Naive thymus-derived CD8-positive, alpha-beta T cell (primary cell): ENCODE results near the gene GMEB2. TPM values are rescaled to one million over a fixed set of nuclear protein-coding genes. Genes with fewer than 3 reads are reported as not detected.
"Not testable (repeated sequence)": the region's sequence is repeated elsewhere in the genome, so short reads cannot be mapped to it uniquely, and the experiment has no call there.

Experiments used
- ATAC-seq, 2 donors: fragments of 150-1000 bp; cut with Tn5 transposase in 1 of 2; sonication (Bioruptor Pico), chemical (Tn5 transposase) in 1 of 2; 1 replicate in 1 of 2; 2 replicates in 1 of 2; pipeline ENCODE4 v1.10.0; 2021; ENCODE audit warnings: mild to moderate bottlenecking in 2 of 2, moderate library complexity in 2 of 2
- POLR2A ChIA-PET: fragments of 350-600 bp; sonication (Branson Sonifier 250); formaldehyde crosslinking; loops from one replicate; lab custom pipeline; 2021; ENCODE audit warnings: antibody characterized with exemption; lab: Charles Lee
- DNase-seq, 10 donors: peaks; one replicate each; pipeline versions ENCODE4 v3.0.0 to v3.0.0-alpha.2; 2020 to 2022
- H3K27ac Mint-ChIP-seq, 10 donors: one replicate each; pipeline ENCODE4 v1.8.0; 2020 to 2022; ENCODE audit warnings: mild to moderate bottlenecking in 10 of 10, mixed read lengths in 10 of 10, moderate library complexity in 4 of 10, inconsistent platforms in 1 of 10
- H3K27me3 Mint-ChIP-seq, 5 donors: one replicate each; pipeline ENCODE4 v1.8.0; 2021 to 2022; ENCODE audit warnings: mixed read lengths in 5 of 5
- H3K36me3 Mint-ChIP-seq, 3 donors: one replicate each; pipeline ENCODE4 v1.8.0; 2020 to 2022; ENCODE audit warnings: mixed read lengths in 3 of 3, mild to moderate bottlenecking in 2 of 3, inconsistent platforms in 1 of 3
- H3K4me1 Mint-ChIP-seq, 4 donors: one replicate each; pipeline ENCODE4 v1.8.0; 2021 to 2022; ENCODE audit warnings: mixed read lengths in 4 of 4
- H3K4me3 Mint-ChIP-seq, 10 donors: one replicate each; pipeline ENCODE4 v1.8.0; 2020 to 2022; ENCODE audit warnings: mild to moderate bottlenecking in 10 of 10, mixed read lengths in 10 of 10, moderate library complexity in 6 of 10, inconsistent platforms in 1 of 10
- H3K9me3 Mint-ChIP-seq, 9 donors: one replicate each; pipeline ENCODE4 v1.8.0; 2020 to 2022; ENCODE audit warnings: mixed read lengths in 9 of 9, mild to moderate bottlenecking in 3 of 9, inconsistent platforms in 1 of 9, moderate library complexity in 1 of 9
- polyA plus RNA-seq, 3 donors: library from polyadenylated mRNA; unstranded; fragments of 300-500 nt; fragmentation: Illumina TruSeq; gene quantifications; one replicate each; pipeline ENCODE4 v1.2.3, GENCODE V29; 2021
- total RNA-seq, 8 experiments: library from RNA in 2 of 8; stranded (reverse) in 2 of 8; gene quantifications; one replicate each; pipeline ENCODE4 v1.2.3 and lab custom pipeline; 2021 to 2026

The GMEB2 gene
- total and polyA plus RNA-seq, 5 experiments from 2014 or later = 6.2 to 26.6 (median 16.3) TPM

DNA sequence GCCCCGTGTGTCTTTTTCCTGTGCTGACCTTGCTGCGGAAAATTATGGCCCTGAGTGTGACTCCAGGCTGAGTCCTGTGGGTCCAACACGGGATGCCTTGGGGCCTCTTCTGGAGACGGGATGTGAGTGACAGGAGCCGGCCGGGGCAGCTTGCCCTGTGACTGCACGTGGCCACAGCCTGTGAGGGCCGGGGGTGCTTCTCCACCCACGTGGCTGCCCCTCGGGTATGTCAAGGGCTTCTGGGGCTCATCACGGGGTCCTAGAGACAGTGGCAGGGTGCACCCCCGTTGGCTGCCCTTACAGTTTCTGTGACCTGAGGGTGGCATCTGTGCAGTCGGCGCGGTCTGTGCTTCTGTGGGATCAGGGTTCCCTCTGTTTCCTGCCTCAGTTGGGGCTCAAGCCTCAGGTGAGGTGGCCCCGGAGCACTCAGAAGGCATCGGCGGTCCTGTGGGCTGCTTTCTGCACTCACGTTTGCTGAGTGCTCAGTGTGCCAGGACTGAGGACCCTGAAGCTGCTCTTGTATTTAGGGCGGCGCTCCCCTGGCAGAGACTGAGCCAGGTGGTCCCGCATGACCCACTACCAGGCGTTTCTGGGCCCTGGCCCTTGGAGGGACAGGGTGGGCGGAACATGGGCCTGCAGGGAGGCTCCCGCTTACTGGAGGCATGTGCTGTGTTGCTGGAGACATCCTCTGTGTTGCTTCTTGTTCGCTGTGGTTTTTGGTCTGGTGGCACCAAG, 36.6 kb upstream of the GMEB2 start:
- Mint-ChIP-seq H3K27me3 (no peaks in the 10 kb centered on the region), H3K36me3 (peaks cover 0 to 29% (median 13%) of the 10 kb centered on the region in 3 donors), H3K27ac (no peak overlapping the region), H3K4me1 (peaks cover 8 to 21% (median 13%) of the 10 kb centered on the region in 4 donors), H3K9me3 (no peaks in the 10 kb centered on the region), H3K4me3 (no peak overlapping the region)
- POLR2A ChIA-PET = interaction anchor here (1.0 kb wide), 1 partner anchor 14 kb away, joined by 3 read pairs; no protein-coding TSS in a partner anchor
- DNase-seq = no peak
- ATAC-seq = no peak

GRCh38 chr20:63662813-63663189, 35.9 kb upstream of the GMEB2 start:
- H3K27ac Mint-ChIP-seq = no peak overlapping the region
- H3K36me3 Mint-ChIP-seq = peaks cover 0 to 23% (median 9%) of the 10 kb centered on the region in 3 donors
- no peak for DNase-seq
- peaks cover 9 to 24% (median 19%) of the 10 kb centered on the region in 4 donors for H3K4me1 Mint-ChIP-seq
- POLR2A ChIA-PET = interaction anchor here (0.6 to 1.0 kb wide), 2 partner anchors 14 to 205 kb away, joined by 3 read pairs; no protein-coding TSS in a partner anchor
- ATAC-seq = no peak
- H3K4me3 Mint-ChIP-seq = no peak overlapping the region
- no peaks in the 10 kb centered on the region for H3K27me3 Mint-ChIP-seq
- no peaks in the 10 kb centered on the region for H3K9me3 Mint-ChIP-seq

DNA sequence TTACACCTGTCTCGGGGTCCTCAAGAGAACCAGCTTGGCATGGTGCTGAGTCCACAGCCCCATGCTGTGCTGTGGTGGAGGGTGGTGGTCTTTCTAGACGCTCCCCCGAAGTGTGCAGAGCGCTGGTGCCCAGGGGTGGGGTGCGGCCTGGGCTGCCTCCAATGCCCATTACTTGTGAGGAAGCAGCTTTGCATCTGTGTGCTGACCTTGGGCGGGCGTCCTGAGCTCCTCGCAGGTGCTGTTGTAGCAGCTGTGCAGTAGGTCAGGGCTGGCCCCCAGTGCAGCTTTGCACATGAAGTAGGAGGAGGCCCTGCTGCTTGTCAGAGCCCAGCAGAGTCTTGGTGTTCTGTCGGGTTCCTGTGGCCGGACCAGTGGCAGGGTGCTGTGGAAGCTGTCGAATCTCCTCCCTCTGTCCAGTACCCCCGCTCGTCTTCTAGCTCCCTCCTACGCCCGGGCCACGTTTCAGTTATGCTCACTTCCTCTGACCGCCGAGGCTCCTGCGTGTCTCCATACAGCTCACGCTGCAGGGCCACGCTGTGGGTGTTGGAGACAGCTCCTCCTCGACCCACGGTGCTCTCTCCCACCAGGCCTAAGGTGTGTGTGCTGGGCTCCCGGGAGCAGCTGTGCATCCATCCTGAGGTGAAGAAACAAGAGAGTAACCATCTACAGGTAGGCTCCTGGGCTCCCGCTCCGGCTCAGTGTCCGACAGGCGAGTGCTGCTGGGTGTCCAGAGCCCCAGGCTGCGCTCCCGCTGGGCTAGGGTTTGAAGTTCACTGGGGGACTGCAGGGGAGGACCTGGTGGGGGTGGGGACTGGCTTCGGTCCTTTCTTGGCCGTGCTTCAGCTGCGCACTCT, 35.3 kb upstream of the GMEB2 start:
- Mint-ChIP-seq H3K27ac (no peak overlapping the region), H3K9me3 (no peaks in the 10 kb centered on the region), H3K27me3 (no peaks in the 10 kb centered on the region), H3K36me3 (peaks cover 0 to 20% (median 9%) of the 10 kb centered on the region in 3 donors), H3K4me1 (peaks cover 9 to 27% (median 22%) of the 10 kb centered on the region in 4 donors), H3K4me3 (peak overlapping the region in 1 of 10 donors; percentile 6)
- DNase-seq = no peak
- POLR2A ChIA-PET = interaction anchor here (0.6 to 1.1 kb wide), 4 partner anchors 13 to 205 kb away, joined by 3 to 4 read pairs (median 3); partner anchors contain the start of gene PPDPF
- no peak for ATAC-seq

GRCh38 chr20:63661108-63661507, 34.2 kb upstream of the GMEB2 start:
- peaks cover 9 to 29% (median 24%) of the 10 kb centered on the region in 4 donors for H3K4me1 Mint-ChIP-seq
- POLR2A ChIA-PET = interaction anchor here (1.0 to 2.4 kb wide), 3 partner anchors 19 to 140 kb away, joined by 4 to 5 read pairs (median 4); partner anchors contain the start of gene PPDPF
- no peak for ATAC-seq
- no peaks in the 10 kb centered on the region for H3K27me3 Mint-ChIP-seq
- peaks cover 0 to 13% (median 6%) of the 10 kb centered on the region in 3 donors for H3K36me3 Mint-ChIP-seq
- H3K27ac Mint-ChIP-seq = no peak overlapping the region
- H3K4me3 Mint-ChIP-seq = no peak overlapping the region
- no peak for DNase-seq
- H3K9me3 Mint-ChIP-seq = no peaks in the 10 kb centered on the region

DNA sequence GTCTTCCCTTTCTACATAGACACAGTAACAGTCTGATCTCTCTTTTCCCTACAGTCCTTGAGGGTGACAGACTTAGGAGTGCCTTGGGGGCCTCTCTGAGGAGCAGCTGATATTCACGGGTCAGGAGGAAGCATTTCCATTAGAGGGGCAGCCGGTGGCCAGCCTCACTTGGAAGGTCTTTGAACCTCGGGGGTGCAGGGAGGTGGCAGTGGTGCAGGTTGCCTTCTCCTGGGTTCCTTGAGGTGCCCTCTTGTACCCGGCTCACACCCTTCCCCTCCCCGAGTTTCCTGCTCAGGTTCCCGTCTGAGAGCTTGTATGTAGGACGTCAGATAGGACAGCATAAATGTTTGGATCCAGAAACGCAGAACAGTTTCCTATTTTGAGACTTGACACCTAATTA, 33.7 kb upstream of the GMEB2 start:
- H3K9me3 Mint-ChIP-seq = no peaks in the 10 kb centered on the region
- H3K4me1 Mint-ChIP-seq = peaks cover 9 to 31% (median 24%) of the 10 kb centered on the region in 4 donors
- no peaks in the 10 kb centered on the region for H3K27me3 Mint-ChIP-seq
- H3K36me3 Mint-ChIP-seq = peaks cover 0 to 12% (median 4%) of the 10 kb centered on the region in 3 donors
- peak overlapping the region in 5 of 10 donors; percentile 15 to 66 (median 30) for H3K4me3 Mint-ChIP-seq
- ATAC-seq = no peak
- no peak overlapping the region for H3K27ac Mint-ChIP-seq
- no peak for DNase-seq
- POLR2A ChIA-PET = interaction anchor here (0.6 to 2.4 kb wide), 3 partner anchors 18 to 35 kb away, joined by 4 to 5 read pairs (median 5); no protein-coding TSS in a partner anchor

DNA sequence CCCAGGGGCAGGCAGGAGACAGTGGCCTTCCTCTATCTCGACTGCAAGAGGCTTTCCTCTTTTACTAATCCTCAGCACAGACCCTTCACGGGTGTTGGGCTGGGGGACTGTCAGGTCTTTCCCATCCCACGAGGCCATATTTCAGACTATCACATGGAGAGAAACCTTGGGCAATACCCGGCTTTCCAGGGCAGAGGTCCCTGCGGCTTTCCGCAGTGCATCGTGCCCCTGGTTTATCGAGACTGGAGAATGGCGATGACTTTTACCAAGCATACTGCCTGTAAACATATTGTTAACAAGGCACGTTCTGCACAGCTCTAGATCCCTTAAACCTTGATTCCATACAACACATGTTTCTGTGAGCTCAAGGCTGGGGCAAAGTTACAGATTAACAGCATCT, 33.3 kb upstream of the GMEB2 start:
- Mint-ChIP-seq H3K27ac (peak overlapping the region in 1 of 10 donors; percentile 27), H3K4me1 (peaks cover 9 to 35% (median 24%) of the 10 kb centered on the region in 4 donors), H3K36me3 (peaks cover 0 to 12% (median 4%) of the 10 kb centered on the region in 3 donors), H3K4me3 (peak overlapping the region in 9 of 10 donors; percentile 55 to 98 (median 94))
- POLR2A ChIA-PET = interaction anchor here (0.6 to 2.4 kb wide), 2 partner anchors 18 to 30 kb away, joined by 5 read pairs; no protein-coding TSS in a partner anchor
- ATAC-seq, H3K27me3 Mint-ChIP-seq, DNase-seq, H3K9me3 Mint-ChIP-seq: not testable (repeated sequence)

- ATAC-seq = no peak
- Mint-ChIP-seq H3K27ac (peak overlapping the region in 3 of 10 donors; percentile 19 to 96 (median 27)), H3K9me3 (no peaks in the 10 kb centered on the region), H3K4me3 (peak overlapping the region; percentile 90 to 99 (median 96)), H3K36me3 (peaks cover 0 to 12% (median 4%) of the 10 kb centered on the region in 3 donors), H3K27me3 (no peaks in the 10 kb centered on the region), H3K4me1 (peaks cover 12 to 42% (median 31%) of the 10 kb centered on the region in 4 donors)
- no peak for DNase-seq
- POLR2A ChIA-PET = interaction anchor here (1.7 to 2.4 kb wide), 4 partner anchors 17 to 122 kb away, joined by 5 to 29 read pairs (median 16); partner anchors contain the start of genes GMEB2 and PTK6
Measured at GRCh38 chr20:63659370-63659769, 32.5 kb upstream of the GMEB2 start.

- Mint-ChIP-seq H3K27ac (peak overlapping the region; percentile 92 to 98 (median 96)), H3K4me1 (peaks cover 17 to 48% (median 37%) of the 10 kb centered on the region in 4 donors), H3K36me3 (peaks cover 0 to 12% (median 4%) of the 10 kb centered on the region in 3 donors), H3K27me3 (no peaks in the 10 kb centered on the region), H3K9me3 (no peaks in the 10 kb centered on the region), H3K4me3 (peak overlapping the region; percentile 90 to 99 (median 96))
- DNase-seq (peak in 1 of 10 donors; percentile 64), ATAC-seq (peak in 1 of 2 donors; percentile 22)
- POLR2A ChIA-PET = interaction anchor here (0.6 to 3.3 kb wide), 23 partner anchors 7 to 322 kb away, joined by 3 to 43 read pairs (median 5); partner anchors contain the start of genes ARFRP1, GMEB2, LIME1 and PPDPF
Measured at GRCh38 chr20:63658749-63659187, 31.9 kb upstream of the GMEB2 start.

DNA sequence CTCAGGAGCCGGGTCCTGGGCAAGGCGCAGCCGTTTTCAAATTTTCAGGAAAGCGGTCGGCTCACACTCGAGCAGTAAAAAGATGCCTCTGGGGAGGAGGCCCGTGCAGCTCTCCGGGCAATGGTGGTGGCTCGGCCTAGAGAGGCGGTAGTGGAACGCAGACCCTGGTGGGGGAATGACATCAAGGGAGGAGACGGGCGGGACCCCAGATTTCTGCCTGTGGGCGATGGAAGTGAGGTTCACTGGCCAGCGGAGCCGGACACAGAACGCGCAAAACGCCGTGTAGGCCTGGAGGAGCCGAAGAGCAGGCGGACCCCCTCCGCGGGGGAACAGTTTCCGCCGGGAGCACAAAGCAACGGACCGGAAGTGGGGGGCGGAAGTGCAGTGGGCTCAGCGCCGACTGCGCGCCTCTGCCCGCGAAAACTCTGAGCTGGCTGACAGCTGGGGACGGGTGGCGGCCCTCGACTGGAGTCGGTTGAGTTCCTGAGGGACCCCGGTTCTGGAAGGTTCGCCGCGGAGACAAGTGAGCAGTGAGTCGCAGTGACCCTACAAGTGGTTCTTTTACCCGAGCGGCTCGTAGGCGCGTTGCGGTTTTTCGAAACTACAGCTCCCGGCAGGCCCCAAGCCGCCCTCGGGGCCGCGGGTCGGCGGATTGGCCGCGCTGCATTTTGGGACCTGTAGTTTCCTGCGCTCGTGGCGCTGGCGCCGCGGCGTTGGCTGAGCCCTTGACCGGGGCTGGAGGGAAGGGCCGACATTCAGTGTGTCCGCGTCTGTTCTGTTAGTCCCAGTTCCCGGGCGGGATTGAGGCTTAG, 31.2 kb upstream of the GMEB2 start, which contains the start of gene RTEL1:
Gene RTEL1, plus strand, starts transcription at position 376 of the 812 bp plus-strand sequence. CDS start 1,091 bp downstream, outside the sequence.
- Mint-ChIP-seq H3K27me3 (no peaks in the 10 kb centered on the region), H3K9me3 (no peaks in the 10 kb centered on the region), H3K4me1 (peaks cover 18 to 49% (median 39%) of the 10 kb centered on the region in 4 donors), H3K36me3 (peaks cover 0 to 12% (median 4%) of the 10 kb centered on the region in 3 donors), H3K27ac (peak within 1 kb of the TSS; percentile 92 to 98 (median 96)), H3K4me3 (peak within 1 kb of the TSS; percentile 90 to 99 (median 96))
- DNase-seq (peak; percentile 73 to 98 (median 86)), ATAC-seq (peak; percentile 82 to 85)
- POLR2A ChIA-PET = interaction anchor here (0.5 to 3.3 kb wide), 27 partner anchors 8 to 322 kb away, joined by 3 to 43 read pairs (median 4); partner anchors contain the start of genes ARFRP1, GMEB2, LIME1 and PPDPF

- peak overlapping the region; percentile 90 to 99 (median 96) for H3K4me3 Mint-ChIP-seq
- peak in 1 of 10 donors; percentile 61 for DNase-seq
- ATAC-seq = no peak
- H3K27ac Mint-ChIP-seq = peak overlapping the region in 7 of 10 donors; percentile 92 to 98 (median 96)
- no peaks in the 10 kb centered on the region for H3K27me3 Mint-ChIP-seq
- H3K36me3 Mint-ChIP-seq = peaks cover 0 to 10% (median 1%) of the 10 kb centered on the region in 3 donors
- H3K4me1 Mint-ChIP-seq = peaks cover 17 to 49% (median 39%) of the 10 kb centered on the region in 4 donors
- H3K9me3 Mint-ChIP-seq = no peaks in the 10 kb centered on the region
- POLR2A ChIA-PET = interaction anchor here (0.7 to 3.3 kb wide), 16 partner anchors 8 to 299 kb away, joined by 3 to 43 read pairs (median 7); partner anchors contain the start of genes ARFRP1, GMEB2, LIME1 and PPDPF
Measured at GRCh38 chr20:63657260-63657936, 30.5 kb upstream of the GMEB2 start.
